ENCODE data around the gene SCN7A.

- TF ChIP-seq, protein P1, sequence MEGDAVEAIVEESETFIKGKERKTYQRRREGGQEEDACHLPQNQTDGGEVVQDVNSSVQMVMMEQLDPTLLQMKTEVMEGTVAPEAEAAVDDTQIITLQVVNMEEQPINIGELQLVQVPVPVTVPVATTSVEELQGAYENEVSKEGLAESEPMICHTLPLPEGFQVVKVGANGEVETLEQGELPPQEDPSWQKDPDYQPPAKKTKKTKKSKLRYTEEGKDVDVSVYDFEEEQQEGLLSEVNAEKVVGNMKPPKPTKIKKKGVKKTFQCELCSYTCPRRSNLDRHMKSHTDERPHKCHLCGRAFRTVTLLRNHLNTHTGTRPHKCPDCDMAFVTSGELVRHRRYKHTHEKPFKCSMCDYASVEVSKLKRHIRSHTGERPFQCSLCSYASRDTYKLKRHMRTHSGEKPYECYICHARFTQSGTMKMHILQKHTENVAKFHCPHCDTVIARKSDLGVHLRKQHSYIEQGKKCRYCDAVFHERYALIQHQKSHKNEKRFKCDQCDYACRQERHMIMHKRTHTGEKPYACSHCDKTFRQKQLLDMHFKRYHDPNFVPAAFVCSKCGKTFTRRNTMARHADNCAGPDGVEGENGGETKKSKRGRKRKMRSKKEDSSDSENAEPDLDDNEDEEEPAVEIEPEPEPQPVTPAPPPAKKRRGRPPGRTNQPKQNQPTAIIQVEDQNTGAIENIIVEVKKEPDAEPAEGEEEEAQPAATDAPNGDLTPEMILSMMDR (conservative IDR thresholded peaks at IDR 0.05; ENCODE audit: low read length) = no peak
- no peak for TF ChIP-seq EZH2phosphoT487 (IDR thresholded peaks at IDR 0.05; ENCODE audit: borderline replicate concordance, low read depth, low read length)
These were observed 8.4 kb downstream of the SCN7A start for GRCh38 chr2:166485558-166486178.

All from OCI-LY7 (cell line).